ENCODE results near the gene STPG1.

Gene STPG1

GRCh38 chr1:24337455-24337854, 76.1 kb downstream of the STPG1 start:
- Histone ChIP-seq H3K27me3 (ENCODE audit: control insufficient read depth in 5 of 5, insufficient read depth in 4 of 5, low read length in 5 of 5) (no peaks in the 10 kb centered on the region), H3K36me3 (ENCODE audit: control insufficient read depth in 5 of 5, insufficient read depth in 5 of 5, low read length in 5 of 5) (no peaks in the 10 kb centered on the region), H3K9me3 (ENCODE audit: control insufficient read depth in 5 of 5, low read length in 5 of 5) (no peaks in the 10 kb centered on the region), H3K9ac (ENCODE audit: low read length in 5 of 5) (no peak overlapping the region), H3K27ac (ENCODE audit: low read depth, low read length) (no peak overlapping the region), H3K4me3 (ENCODE audit: low read depth in 1 of 5, low read length in 5 of 5) (no peak overlapping the region), H3K4me1 (ENCODE audit: control insufficient read depth in 5 of 5, insufficient read depth in 5 of 5, low read length in 5 of 5) (peaks cover 0 to 12% (median 0%) of the 10 kb centered on the region in 5 donors)

GRCh38 chr1:24336075-24336474, 77.5 kb downstream of the STPG1 start:
- Histone ChIP-seq H3K9ac (ENCODE audit: low read length in 5 of 5) (no peak overlapping the region), H3K9me3 (ENCODE audit: control insufficient read depth in 5 of 5, low read length in 5 of 5) (no peaks in the 10 kb centered on the region), H3K4me1 (ENCODE audit: control insufficient read depth in 5 of 5, insufficient read depth in 5 of 5, low read length in 5 of 5) (peaks cover 0 to 12% (median 0%) of the 10 kb centered on the region in 5 donors), H3K36me3 (ENCODE audit: control insufficient read depth in 5 of 5, insufficient read depth in 5 of 5, low read length in 5 of 5) (no peaks in the 10 kb centered on the region), H3K27me3 (ENCODE audit: control insufficient read depth in 5 of 5, insufficient read depth in 4 of 5, low read length in 5 of 5) (no peaks in the 10 kb centered on the region), H3K27ac (ENCODE audit: low read depth, low read length) (no peak overlapping the region), H3K4me3 (ENCODE audit: low read depth in 1 of 5, low read length in 5 of 5) (no peak overlapping the region)

- Histone ChIP-seq H3K9ac (ENCODE audit: low read length in 5 of 5) (no peak overlapping the region), H3K36me3 (ENCODE audit: control insufficient read depth in 5 of 5, insufficient read depth in 5 of 5, low read length in 5 of 5) (no peaks in the 10 kb centered on the region), H3K4me1 (ENCODE audit: control insufficient read depth in 5 of 5, insufficient read depth in 5 of 5, low read length in 5 of 5) (peaks cover 0 to 6% (median 0%) of the 10 kb centered on the region in 5 donors), H3K9me3 (ENCODE audit: control insufficient read depth in 5 of 5, low read length in 5 of 5) (no peaks in the 10 kb centered on the region), H3K27ac (ENCODE audit: low read depth, low read length) (no peak overlapping the region), H3K4me3 (ENCODE audit: low read depth in 1 of 5, low read length in 5 of 5) (no peak overlapping the region), H3K27me3 (ENCODE audit: control insufficient read depth in 5 of 5, insufficient read depth in 4 of 5, low read length in 5 of 5) (peaks cover 0 to 4% (median 0%) of the 10 kb centered on the region in 5 donors)
Measured at GRCh38 chr1:24331961-24332673, 81.5 kb downstream of the STPG1 start.

- Histone ChIP-seq H3K36me3 (ENCODE audit: control insufficient read depth in 5 of 5, insufficient read depth in 5 of 5, low read length in 5 of 5) (no peaks in the 10 kb centered on the region), H3K4me1 (ENCODE audit: control insufficient read depth in 5 of 5, insufficient read depth in 5 of 5, low read length in 5 of 5) (no peaks in the 10 kb centered on the region), H3K27me3 (ENCODE audit: control insufficient read depth in 5 of 5, insufficient read depth in 4 of 5, low read length in 5 of 5) (peaks cover 0 to 4% (median 0%) of the 10 kb centered on the region in 5 donors), H3K9ac (ENCODE audit: low read length in 5 of 5) (no peak overlapping the region), H3K4me3 (ENCODE audit: low read depth in 1 of 5, low read length in 5 of 5) (no peak overlapping the region), H3K9me3 (ENCODE audit: control insufficient read depth in 5 of 5, low read length in 5 of 5) (no peaks in the 10 kb centered on the region), H3K27ac (ENCODE audit: low read depth, low read length) (no peak overlapping the region)
Measured at GRCh38 chr1:24329797-24330543, 83.6 kb downstream of the STPG1 start.

GRCh38 chr1:24329331-24329730, 84.3 kb downstream of the STPG1 start:
- H3K4me1 ChIP-seq (ENCODE audit: control insufficient read depth in 5 of 5, insufficient read depth in 5 of 5, low read length in 5 of 5), result no peaks in the 10 kb centered on the region
- peaks cover 0 to 4% (median 0%) of the 10 kb centered on the region in 5 donors for H3K27me3 ChIP-seq (ENCODE audit: control insufficient read depth in 5 of 5, insufficient read depth in 4 of 5, low read length in 5 of 5)
- H3K9ac ChIP-seq (ENCODE audit: low read length in 5 of 5), result no peak overlapping the region
- H3K4me3 ChIP-seq (ENCODE audit: low read depth in 1 of 5, low read length in 5 of 5), result no peak overlapping the region
- H3K27ac ChIP-seq (ENCODE audit: low read depth, low read length), result no peak overlapping the region
- no peaks in the 10 kb centered on the region for H3K36me3 ChIP-seq (ENCODE audit: control insufficient read depth in 5 of 5, insufficient read depth in 5 of 5, low read length in 5 of 5)
- no peaks in the 10 kb centered on the region for H3K9me3 ChIP-seq (ENCODE audit: control insufficient read depth in 5 of 5, low read length in 5 of 5)

GRCh38 chr1:24327891-24328290, 85.7 kb downstream of the STPG1 start:
- no peaks in the 10 kb centered on the region for H3K9me3 ChIP-seq (ENCODE audit: control insufficient read depth in 5 of 5, low read length in 5 of 5)
- H3K27ac ChIP-seq (ENCODE audit: low read depth, low read length), result no peak overlapping the region
- peaks cover 0 to 4% (median 0%) of the 10 kb centered on the region in 5 donors for H3K27me3 ChIP-seq (ENCODE audit: control insufficient read depth in 5 of 5, insufficient read depth in 4 of 5, low read length in 5 of 5)
- H3K9ac ChIP-seq (ENCODE audit: low read length in 5 of 5), result no peak overlapping the region
- no peaks in the 10 kb centered on the region for H3K36me3 ChIP-seq (ENCODE audit: control insufficient read depth in 5 of 5, insufficient read depth in 5 of 5, low read length in 5 of 5)
- H3K4me3 ChIP-seq (ENCODE audit: low read depth in 1 of 5, low read length in 5 of 5), result no peak overlapping the region
- H3K4me1 ChIP-seq (ENCODE audit: control insufficient read depth in 5 of 5, insufficient read depth in 5 of 5, low read length in 5 of 5), result peaks cover 0 to under 1% (median under 1%) of the 10 kb centered on the region in 5 donors

GRCh38 chr1:24327486-24327885, 86.1 kb downstream of the STPG1 start:
- no peak overlapping the region for H3K4me3 ChIP-seq (ENCODE audit: low read depth in 1 of 5, low read length in 5 of 5)
- no peak overlapping the region for H3K27ac ChIP-seq (ENCODE audit: low read depth, low read length)
- H3K9me3 ChIP-seq (ENCODE audit: control insufficient read depth in 5 of 5, low read length in 5 of 5), result no peaks in the 10 kb centered on the region

GRCh38 chr1:24325587-24326449, 87.8 kb downstream of the STPG1 start:
- Histone ChIP-seq H3K27me3 (ENCODE audit: control insufficient read depth in 5 of 5, insufficient read depth in 4 of 5, low read length in 5 of 5) (peaks cover 0 to 4% (median 0%) of the 10 kb centered on the region in 5 donors), H3K4me1 (ENCODE audit: control insufficient read depth in 5 of 5, insufficient read depth in 5 of 5, low read length in 5 of 5) (peaks cover 0 to 21% (median 17%) of the 10 kb centered on the region in 5 donors), H3K27ac (ENCODE audit: low read depth, low read length) (no peak overlapping the region), H3K4me3 (ENCODE audit: low read depth in 1 of 5, low read length in 5 of 5) (no peak overlapping the region), H3K36me3 (ENCODE audit: control insufficient read depth in 5 of 5, insufficient read depth in 5 of 5, low read length in 5 of 5) (no peaks in the 10 kb centered on the region), H3K9me3 (ENCODE audit: control insufficient read depth in 5 of 5, low read length in 5 of 5) (no peaks in the 10 kb centered on the region), H3K9ac (ENCODE audit: low read length in 5 of 5) (no peak overlapping the region)

More at GRCh38 chr1:24327486-24327885, 86.1 kb downstream of the STPG1 start:
- H3K4me1 ChIP-seq (ENCODE audit: control insufficient read depth in 5 of 5, insufficient read depth in 5 of 5, low read length in 5 of 5), result peaks cover 0 to 5% (median 4%) of the 10 kb centered on the region in 5 donors
- no peaks in the 10 kb centered on the region for H3K36me3 ChIP-seq (ENCODE audit: control insufficient read depth in 5 of 5, insufficient read depth in 5 of 5, low read length in 5 of 5)
- H3K27me3 ChIP-seq (ENCODE audit: control insufficient read depth in 5 of 5, insufficient read depth in 4 of 5, low read length in 5 of 5), result peaks cover 0 to 4% (median 0%) of the 10 kb centered on the region in 5 donors
- no peak overlapping the region for H3K9ac ChIP-seq (ENCODE audit: low read length in 5 of 5)

- H3K36me3 ChIP-seq (ENCODE audit: control insufficient read depth in 5 of 5, insufficient read depth in 5 of 5, low read length in 5 of 5), result no peaks in the 10 kb centered on the region
- H3K9ac ChIP-seq (ENCODE audit: low read length in 5 of 5), result no peak overlapping the region
- H3K27ac ChIP-seq (ENCODE audit: low read depth, low read length), result no peak overlapping the region
- H3K4me3 ChIP-seq (ENCODE audit: low read depth in 1 of 5, low read length in 5 of 5), result no peak overlapping the region
- H3K27me3 ChIP-seq (ENCODE audit: control insufficient read depth in 5 of 5, insufficient read depth in 4 of 5, low read length in 5 of 5), result peaks cover 0 to 12% (median 3%) of the 10 kb centered on the region in 5 donors
- H3K4me1 ChIP-seq (ENCODE audit: control insufficient read depth in 5 of 5, insufficient read depth in 5 of 5, low read length in 5 of 5), result peaks cover 0 to 21% (median 17%) of the 10 kb centered on the region in 5 donors
- no peaks in the 10 kb centered on the region for H3K9me3 ChIP-seq (ENCODE audit: control insufficient read depth in 5 of 5, low read length in 5 of 5)
Measured at GRCh38 chr1:24324903-24325302, 88.7 kb downstream of the STPG1 start.
